GM18861 (cell line): ENCODE measurements around the gene NPC2.
A peak's percentile ranks its signal among the peaks of the same experiment; 100 is the strongest.

Experiments
- ATAC-seq: cut with Tn5 transposase; IDR thresholded peaks from one replicate; pipeline ENCODE4 v1.9.1; 2021; ENCODE audit not compliant: unreplicated experiment

The NPC2 gene

DNA sequence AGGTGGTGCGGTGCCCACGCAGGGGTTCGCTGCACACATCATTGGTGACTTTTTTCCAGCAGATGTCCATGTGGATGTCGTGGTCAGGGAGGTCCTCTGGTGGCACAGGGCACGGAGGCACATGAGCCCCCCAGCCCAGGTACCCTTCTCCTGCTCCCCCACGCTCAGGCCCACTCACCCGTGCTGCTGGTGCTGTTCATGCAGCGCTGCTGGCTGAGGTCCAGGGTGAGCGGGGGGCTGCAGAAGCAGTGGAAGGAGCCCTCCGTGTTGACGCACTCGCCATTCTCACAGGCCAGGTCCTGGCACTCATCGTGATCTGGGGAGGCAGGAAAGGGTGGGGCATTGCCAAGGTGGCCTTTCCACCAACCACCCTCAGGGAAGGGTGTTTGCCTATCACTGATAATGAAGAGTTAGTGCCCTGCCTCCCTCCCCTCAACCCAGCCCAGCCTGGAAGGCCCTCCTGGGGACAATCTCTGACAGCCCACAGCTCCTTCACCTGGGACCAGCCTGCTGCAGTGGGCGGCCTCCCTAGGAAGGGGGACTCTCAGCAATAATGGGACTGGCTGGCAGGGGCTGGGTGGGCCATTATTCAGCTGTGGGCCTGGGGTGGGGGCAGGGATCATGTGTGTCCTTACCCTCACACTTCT, 10.3 kb upstream of the NPC2 start:
- ATAC-seq, result no peak

DNA sequence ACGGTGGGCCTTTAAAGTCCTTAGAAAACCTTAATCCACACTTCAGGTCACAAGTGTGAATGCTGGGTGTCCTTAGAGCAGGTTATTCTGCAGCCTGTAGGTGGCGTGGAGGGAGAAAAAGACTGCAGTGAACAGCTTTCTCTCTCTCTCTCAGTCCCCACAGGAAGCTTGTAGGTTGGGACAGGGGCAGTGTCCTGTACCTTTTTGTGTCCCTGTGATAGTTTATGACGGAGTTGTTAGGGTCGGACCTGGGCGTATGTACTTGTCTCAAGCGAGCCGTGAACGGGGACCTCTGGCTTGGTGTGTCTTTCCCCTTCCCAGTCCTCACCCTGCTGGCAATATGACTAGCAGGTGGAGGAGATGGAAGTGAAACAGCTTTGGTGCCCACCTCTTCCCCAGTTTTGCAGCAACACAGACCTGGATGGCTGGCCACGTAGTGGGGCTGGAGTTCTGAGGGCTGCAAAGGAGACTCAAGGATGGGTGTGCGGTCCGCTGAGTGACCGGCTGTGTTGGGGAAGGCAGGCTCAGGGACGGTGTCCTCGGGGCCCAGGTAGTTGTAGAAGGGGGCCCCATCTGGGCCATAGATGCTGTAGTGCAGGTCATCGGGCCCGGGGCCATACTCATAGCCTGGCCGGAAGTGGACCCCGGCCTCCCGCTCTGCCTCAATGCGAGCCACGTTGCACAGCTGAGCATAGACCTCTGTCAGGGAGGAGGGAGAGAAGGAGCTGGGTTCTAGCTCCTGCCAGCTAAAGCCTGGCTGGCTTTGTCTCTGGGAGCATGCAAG, 9.3 kb upstream of the NPC2 start:
- no peak for ATAC-seq

DNA sequence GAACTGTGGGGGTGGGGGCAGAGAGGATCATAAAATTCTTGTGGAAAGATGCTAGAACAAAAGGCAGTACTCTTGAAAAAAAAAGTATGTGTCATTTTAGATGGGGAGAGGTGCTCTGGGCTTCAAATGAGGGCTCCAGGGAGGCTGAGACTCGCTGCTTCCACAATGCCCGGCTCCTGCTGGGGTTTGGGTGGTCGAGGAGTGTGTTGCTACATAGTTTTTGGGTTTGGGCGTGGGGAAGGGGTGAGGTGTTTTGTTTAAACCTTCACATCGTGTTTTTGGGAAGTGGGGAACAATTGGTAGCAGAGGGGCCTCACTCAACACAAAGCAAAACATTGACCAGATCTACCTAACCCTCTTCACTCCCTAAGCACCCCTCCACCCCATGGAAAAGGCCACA, 8.6 kb upstream of the NPC2 start:
- no peak for ATAC-seq

DNA sequence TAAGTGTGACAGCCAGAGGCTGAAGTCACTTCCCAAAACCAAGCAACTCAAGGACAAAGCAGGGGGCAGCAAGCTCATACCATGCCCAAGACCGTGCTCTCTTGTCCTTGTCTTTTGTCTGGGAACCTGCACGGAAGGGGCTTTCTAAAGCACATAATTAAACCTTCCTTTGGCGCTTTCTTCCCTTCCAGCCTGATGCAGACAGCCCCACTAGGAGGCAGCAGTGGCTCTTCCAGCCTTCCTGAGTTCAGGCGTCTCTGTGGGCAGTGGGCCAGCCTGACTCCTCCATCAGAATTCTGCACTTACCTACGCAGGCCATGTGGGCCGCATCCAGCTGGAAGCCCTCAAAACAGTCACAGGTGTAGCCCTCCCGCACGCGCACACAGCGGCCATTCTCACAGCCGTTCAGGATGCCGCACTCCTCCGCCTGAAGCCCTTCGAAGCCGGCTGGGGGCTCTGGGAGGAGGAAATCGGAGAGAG, 8.1 kb upstream of the NPC2 start:
- no peak for ATAC-seq

DNA sequence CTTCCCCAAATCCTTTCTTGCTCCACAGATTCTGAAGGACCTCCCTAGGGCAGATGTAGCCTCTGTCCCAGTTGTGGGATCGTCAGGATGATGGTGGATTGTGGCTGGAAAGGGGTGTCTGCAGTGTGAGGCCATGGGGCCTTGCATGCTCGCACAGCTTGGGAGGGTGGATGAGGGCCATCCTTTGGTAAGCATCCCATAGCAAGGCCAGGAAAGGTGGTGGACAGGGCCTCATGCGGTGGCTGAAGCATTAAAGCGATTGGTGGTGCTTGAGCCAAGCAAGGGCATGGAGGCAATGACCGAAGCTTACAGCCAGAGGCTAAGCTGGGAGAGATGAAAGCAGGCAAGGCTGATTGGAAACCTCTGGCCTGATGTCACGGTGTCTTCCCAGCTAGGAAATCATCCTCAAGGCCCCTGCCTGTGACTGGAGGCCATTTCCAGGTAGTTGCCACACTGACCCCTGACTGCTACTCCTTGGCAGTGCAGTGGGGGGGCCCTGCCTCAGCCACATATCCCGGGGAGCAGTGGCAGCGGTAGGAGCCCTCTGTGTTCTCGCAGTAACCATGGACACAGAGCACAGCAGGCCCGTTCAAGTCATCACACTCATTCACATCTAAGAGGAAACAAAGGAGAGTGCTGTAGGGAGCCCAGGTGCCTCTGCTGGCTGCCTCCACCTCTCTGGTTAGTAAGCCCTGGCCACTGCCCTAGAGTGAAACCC, 7.5 kb upstream of the NPC2 start:
- no peak for ATAC-seq

DNA sequence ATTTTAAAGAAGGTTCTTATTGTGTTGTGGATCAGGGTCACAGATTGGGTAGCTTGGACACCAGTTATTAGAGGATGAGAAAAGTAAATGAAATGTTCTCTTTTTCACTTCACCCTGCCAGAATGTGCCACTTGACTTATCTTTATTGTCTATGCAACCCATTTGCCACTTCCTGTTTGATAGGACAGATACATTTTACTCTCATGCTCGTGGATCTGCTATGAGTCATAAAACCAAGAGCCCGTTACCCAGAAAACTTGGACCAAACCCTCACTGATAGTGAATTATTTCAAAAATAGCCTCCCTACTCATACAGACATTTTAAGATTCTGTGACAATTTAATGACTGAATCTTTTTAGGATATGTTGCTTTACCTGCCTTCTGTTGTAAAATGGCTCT, 2.3 kb upstream of the NPC2 start:
- ATAC-seq, result no peak

DNA sequence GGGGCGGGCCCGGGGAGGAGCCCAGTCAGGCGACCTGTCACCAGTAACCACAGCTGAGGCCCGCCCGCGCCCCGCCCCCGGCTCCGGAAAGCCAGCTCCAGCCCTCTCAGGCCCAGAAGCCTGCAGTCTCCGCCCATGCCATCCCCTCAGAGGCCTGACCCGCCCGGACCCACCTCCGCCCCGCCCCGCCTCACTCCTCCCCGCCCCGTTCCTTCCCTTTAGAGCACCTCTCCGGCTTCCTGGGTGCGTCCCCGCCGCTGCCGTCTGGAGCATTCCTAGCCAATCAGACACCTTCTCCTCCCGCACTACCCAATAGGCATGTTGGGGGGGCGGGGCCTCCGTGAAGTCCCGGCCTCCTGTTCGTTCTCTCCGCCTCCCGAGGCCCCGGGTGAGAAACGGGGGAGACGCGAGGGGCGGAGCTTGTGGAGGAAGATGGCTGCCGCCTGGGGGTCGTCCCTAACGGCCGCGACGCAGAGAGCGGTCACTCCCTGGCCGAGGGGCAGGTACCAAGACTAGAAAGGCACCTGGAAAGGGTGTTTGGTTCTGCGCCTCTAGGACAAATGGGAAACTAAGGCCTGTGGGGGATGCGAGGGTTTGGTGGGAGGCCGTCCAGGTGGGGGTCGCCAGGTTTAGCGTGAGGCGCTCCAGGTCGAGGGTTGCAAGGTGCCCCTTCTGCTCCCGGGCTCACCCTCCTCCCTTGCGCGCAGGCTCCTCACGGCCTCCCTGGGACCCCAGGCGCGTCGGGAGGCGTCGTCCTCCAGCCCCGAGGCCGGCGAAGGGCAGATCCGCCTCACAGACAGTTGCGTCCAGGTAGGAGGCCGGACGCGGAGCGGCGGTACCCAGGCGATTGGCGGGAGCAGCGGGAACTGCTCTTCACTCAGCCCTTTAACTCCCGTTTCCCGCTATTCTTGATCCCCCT, 497 bp upstream of the NPC2 start, which contains the start of gene ISCA2:
ISCA2 (plus strand) TSS at position 423 of the 919 bp plus-strand sequence; CDS start at position 433, 10 bp downstream.
- ATAC-seq, result peak; percentile 75

DNA sequence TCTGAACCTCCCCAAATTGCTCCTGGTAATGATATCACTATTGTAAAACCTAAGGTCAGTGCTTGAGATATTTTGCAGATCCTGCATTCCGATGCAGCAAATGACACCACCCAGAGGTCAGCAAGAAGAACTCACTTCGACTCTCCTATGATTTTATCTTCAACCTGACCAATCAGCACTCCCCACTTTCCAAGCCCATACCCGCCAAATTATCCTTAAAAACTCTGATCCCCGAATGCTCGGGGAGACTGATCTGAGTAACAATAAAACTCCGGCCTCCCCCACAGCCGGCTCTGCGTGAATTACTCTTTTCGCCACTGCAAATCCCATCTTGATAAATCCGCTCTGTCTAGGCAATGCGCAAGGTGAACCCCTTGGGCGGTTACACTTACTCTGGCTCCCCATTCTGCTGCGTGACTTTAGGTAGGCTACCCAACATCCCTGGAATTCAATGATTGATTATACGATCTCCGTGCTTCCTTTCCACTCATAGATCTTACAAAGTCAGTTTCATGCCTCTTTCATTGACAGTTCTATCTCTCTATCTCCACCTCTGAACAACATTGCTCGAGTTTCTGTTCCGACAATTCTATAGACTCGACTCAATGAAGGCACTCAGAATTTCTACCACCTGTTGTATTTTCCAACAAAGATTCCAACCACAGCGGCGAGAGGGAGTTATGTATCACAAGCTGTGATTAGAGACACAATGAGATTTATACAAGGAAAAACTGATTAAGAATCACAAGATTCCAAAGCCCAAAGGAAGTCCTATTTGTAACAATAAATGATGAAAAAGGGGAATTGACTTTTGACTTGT, 939 bp downstream of the NPC2 start:
- no peak for ATAC-seq

DNA sequence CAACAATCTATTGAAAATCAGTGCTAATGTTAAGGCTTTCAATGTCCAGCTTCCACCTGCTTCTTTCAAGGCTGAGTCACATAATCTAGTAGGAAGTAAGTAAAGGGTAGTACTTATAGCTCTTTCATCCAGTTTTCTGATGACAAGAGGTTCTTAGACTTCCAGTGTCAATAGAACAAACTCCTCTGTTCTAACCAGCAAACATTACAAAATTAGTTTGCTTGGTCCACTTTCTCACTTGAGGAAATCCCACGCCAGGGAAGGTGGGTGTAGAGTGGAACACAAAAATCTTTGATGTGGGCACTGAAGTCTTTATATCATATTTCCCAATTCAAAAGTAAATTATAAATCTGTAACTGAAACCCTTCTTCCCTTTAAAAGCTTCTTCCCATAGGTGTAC, 2.6 kb downstream of the NPC2 start:
- no peak for ATAC-seq

DNA sequence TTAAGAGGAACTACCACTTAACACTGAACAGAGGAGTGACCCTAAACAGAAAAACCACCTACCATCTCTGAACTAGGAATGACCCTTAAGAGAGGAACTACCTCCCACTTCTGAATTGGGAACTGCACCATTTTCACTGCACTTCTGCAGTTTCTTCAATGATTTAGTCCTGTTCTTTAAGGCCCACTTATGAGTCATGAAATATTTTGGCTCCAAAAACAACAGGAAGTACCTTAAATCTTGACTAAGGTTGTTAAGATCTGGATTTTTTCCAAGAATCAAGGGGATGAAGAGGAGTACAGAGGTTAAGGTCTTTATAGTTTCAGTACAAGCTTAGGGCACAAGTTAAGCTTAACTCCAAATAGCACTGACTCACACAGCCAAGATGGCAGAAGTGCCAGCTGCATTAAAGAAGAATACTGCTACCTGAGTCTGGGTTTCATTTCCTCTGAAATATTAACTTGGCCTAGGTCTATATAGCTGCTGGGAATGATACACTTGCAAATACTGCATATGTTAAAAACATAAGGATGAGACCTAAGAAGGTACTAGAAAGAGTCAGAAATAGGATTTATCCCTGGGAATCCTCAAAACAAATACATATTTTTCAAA, 4.2 kb downstream of the NPC2 start:
- ATAC-seq, result no peak

DNA sequence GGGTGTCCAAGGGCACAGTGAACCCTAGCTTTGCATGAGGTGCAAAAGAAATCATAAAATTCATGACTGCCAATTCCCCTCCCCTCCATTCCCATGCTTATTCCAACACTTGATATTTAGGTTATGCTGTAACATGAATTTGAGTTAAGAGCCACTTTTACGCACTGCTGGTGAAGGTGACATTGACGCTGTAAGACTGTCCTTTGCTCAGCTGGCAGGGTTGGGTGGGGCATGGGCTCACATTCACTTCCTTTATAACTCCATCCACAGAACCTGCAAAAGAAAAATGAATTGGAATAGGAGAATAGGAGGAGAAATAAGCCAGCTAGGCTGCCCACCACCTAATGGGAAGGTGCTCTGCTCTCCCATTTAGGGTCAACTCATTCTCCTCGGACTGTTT, 6.9 kb downstream of the NPC2 start:
- ATAC-seq, result no peak

DNA sequence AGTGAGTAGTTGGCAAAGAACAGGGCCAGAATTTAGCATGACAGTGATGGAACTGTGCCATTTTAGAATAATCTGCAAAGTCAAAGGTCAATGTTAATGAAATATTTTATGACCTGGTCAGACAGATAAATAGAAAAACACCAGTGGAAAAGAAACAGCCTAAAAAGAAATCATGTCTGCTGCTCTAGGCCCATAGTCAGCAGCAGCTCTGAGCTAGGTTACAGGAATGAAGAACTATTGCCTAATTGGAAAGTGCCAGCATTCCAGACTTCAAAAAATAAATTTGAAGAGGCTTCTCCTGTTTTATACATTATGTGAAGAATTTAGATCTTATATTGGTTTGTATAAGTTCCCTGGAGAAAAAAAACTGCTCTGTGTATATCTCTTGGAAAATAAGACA, 9.8 kb downstream of the NPC2 start:
- ATAC-seq, result no peak

DNA sequence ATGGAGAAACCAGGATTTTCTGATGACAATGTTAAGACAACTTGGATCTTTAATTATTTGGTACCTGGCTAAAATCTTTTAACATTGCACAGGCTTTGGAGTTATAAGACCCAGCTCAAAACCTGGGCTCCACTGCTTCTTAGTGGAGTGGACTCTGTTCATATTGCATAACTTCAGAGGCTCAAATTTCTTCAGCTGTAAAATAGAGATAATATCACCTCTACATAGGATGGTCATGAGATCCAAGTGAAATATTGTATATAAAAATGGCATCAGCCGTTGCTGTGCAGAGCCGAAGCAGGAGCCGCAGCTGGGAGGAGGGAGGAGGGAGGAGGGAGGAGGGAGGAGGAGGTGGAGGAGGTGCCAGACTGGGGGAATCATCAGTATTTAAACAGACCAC, 10.5 kb downstream of the NPC2 start:
- no peak for ATAC-seq

DNA sequence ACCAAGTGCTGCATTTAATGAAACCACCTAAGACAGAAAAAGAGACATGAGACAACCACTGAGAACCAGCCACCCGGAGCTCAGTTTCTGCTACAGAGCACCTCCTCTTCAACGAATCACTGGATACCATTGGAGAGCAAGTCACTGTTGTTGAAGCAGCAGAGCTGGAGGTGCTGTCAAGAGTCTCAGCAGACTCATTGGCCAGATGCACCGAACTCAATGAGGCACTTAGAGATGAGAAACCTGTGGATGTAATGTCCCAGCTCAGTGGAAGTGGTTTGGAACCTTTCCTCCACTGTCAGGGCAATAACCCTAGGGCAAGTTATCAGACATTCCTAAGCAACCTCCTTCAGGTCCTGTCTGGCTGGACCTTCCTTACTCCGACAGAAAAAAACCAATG, 13.1 kb downstream of the NPC2 start:
- no peak for ATAC-seq

DNA sequence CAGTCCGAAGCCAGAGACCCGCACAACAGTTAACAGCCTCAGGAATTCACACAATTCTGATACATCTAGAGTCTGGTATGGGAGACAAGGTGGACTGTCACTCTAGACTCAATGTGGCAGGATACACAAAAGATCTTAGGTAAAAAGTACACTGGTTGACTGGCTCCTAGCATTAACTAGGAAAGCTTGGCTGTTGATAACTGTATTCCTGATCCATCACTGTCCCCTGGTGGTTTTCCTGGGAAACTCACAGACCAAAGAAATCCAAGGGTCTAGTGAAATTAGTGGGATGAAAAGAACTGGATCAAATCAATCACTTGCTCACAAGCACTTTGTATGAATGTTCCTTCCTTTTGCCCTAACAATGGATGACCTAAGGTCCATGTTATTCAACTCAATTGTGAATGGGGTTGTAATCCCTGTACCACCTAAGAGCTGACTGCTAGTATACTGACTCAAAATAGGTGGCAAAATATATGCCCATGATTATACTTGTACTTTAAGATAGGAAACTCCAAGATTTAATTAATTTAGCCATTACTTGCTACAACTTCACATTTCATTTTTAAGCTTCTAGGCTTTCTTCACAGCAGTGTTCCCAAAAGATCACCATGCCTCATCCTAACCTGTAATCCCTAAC, 14.0 kb downstream of the NPC2 start:
- ATAC-seq, result no peak

DNA sequence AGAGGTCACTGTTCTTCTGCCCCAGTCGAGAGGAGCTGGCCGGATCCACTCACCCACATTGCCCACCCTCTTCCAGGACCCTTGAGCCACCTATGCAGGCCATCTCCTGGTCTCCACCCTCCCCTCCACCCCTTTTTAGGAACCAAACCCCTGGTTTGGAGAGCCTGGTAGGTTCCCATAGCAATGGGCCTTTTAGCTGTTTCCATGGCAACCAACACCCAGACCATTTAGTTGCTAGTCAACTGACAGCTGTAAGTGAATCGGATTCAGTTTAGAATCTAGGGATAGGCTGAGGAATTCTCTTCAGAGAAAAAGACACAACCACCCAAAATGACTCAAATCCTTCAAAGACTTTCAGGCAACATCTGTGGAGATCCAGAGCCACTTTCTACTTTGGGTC, 16.5 kb downstream of the NPC2 start:
- ATAC-seq, result no peak

DNA sequence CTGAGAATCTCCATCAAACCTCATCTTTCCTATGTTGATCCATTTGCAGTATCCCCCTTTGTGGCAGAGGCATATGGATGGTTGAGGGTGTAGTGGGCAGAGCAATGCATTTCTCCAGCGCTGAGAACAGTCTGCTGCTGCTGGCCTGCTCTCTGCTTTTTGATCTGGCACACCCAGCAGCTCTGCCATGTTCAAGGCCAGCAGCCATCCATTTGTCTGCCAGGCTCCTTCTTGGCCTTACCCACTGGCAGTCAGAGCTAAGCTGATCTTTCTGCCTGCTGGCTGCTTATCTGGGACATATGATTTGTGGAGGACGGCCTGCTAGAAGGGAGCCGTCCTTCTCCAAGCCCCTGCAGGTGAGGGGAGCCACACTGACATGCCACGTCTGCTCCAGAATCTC, 17.0 kb downstream of the NPC2 start:
- no peak for ATAC-seq

DNA sequence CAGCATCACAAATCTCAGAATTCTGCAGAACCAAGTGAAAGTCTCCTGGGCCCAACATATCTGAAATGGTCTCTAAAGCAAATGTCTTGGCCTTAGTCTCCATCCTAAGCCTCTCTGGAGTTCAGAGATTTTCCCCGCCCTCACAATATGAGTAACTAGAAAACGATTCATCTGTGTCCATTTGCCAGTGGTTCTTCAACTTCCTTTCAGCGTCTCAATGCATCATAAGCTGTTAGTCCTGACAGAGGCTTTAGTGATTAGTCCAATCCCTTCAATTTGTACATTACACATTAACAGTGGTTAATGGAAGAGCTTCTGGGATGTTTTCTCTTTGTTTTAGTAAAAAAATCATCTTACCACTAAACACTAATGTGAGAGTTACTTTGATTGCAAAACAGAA, 17.4 kb downstream of the NPC2 start:
- ATAC-seq, result no peak

DNA sequence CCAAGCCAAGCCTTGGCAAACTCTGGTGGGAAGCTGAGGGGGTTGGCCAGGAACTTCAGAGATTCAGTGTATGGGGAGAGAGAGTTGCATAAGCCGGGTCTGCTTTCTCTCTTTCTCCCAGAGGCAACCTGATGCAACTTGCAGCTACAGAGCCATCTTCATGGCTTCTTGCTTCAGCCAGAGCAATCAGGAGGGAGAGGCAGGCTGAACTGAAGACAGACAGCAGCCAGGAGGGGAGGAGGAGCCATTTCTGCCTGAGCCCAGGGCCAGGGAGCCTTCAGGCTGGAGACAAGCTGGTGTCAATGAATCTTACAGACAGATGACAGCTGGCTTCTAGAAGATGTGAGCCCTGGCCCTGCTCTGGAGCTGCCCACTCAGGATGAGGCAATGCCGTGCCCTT, 18.7 kb downstream of the NPC2 start:
- ATAC-seq, result no peak
